Measurements from ENCODE around the gene GPR85.

DNA sequence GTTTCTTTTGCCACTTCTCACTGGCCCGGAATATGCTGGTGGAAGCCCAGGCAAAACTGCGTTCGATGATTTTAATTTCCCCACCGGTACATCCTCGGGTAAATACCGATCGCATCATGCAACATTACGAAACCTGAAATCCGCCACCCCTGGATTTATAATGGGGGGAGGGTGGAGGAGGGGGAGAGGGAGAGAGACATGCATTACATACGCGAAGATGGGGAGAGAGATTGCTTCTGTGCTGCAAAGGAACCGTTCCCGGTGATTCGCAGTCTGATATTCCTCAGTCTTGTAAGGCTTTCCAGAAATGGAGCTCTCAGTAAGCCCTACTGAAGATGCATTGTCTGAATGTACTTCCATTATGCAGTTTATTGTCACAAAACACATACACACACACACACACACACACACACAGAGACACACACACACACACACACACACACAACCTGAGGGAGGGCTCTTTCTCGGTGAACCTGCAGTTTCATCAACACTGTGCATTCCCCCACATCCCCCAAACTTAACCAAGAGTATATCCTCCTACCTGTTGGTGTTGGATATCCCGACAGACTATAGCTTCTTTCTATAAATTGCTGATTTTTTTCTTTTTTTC is 741 bp downstream of the GPR85 start:
- no peak for TF ChIP-seq CTCF (IDR thresholded peaks at IDR 0.05)
- TF ChIP-seq POLR2A (IDR thresholded peaks at IDR 0.05), result no peak

All from upper lobe of left lung (tissue), 4 donors.